Measurements from ENCODE around the gene WFDC9.
"Not testable (repeated sequence)": the region's sequence is repeated elsewhere in the genome, so short reads cannot be mapped to it uniquely, and the experiment has no call there.

Gene WFDC9

DNA sequence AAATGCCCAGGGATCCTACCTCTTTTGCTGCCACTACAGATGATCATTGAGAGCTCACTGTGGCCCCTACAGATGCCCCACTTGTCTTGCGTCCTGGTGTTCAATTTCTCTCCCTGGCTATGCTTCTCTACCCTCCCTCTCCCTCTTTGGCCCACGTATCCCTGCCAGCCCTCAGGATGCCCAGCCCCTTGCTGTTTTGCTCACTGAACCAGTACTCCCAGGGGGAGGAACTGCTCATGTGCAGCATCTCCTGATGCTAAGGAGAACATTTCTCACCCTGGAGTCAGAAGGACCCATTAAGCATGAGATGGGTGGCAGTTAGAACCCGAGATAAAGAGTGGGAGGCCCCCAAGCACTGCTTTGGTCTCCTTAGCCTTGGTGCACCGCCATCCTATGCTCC lies at the start of gene WFDC9:
Gene WFDC9, minus strand, starts transcription at position 101 of the 400 bp plus-strand sequence. CDS start 21,103 bp downstream, outside the sequence.
- no peak for DNase-seq (ENCODE audit: low read depth)

DNA sequence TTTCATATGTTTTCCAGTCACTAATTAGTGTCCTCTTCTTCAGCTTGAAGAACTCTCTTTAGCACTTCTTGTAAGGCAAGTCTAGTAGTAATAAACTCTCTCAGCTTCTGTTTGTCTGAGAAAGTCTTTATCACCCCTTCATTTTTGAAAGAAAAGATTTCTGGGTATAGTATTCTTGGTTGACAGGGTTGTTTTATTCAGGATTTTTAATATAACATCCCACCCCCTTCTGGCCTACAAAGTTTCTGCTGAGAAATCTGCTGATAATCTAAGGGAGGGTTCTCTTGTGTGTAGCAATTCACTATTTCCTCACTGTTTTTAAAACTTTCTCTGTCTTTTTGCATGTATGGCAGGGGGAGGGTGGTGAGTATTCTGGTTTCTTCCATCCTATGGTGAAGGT lies 48.6 kb upstream of the WFDC9 start:
- no peak for DNase-seq (ENCODE audit: low read depth)

GRCh38 chr20:45672765-45673164 lies 41.7 kb upstream of the WFDC9 start:
- no peak for DNase-seq (ENCODE audit: low read depth)

DNA sequence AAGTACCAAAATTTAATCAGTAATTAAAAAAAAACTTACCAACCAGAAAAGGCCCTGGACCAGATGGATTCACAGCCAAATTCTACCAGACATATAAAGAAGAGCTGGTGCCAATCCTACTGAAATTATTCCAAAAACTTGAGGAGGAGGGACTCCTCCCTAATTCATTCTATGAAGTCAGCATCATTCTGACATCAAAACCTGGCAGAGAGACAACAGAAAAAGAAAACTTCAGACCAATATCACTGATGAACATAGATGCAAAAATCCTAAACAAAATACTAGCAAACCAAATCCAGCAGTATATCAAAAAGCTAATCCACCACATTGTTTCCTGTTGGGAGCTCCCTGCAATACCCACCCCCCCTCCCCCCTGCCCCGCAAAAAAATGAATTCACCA lies 39.1 kb upstream of the WFDC9 start, which contains the start of gene WFDC11:
Gene WFDC11, minus strand, starts transcription at position 101 of the 400 bp plus-strand sequence. CDS start 19,639 bp downstream, outside the sequence.
- DNase-seq (ENCODE audit: low read depth): no peak

DNA sequence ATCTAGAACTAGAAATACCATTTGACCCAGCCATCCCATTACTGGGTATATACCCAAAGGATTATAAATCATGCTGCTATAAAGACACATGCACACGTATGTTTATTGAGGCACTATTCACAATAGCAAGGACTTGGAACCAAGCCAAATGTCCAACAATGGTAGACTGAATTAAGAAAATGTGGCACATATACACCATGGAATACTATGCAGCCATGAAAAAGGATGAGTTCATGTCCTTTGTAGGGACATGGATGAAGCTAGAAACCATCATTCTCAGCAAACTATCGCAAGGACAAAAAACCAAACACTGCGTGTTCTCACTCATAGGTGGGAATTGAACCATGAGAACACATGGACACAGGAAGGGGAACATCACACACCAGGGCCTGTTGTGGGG lies 26.0 kb upstream of the WFDC9 start:
- DNase-seq (ENCODE audit: low read depth): not testable (repeated sequence)

- not testable (repeated sequence) for DNase-seq (ENCODE audit: low read depth)
Measured at GRCh38 chr20:45651726-45652125, 20.6 kb upstream of the WFDC9 start.

- no peak for DNase-seq (ENCODE audit: low read depth)
Measured at GRCh38 chr20:45649312-45649863, 18.3 kb upstream of the WFDC9 start.

- DNase-seq (ENCODE audit: low read depth): no peak
Measured at GRCh38 chr20:45647441-45648050, 16.5 kb upstream of the WFDC9 start.

GRCh38 chr20:45646875-45647274 lies 15.8 kb upstream of the WFDC9 start:
- DNase-seq (ENCODE audit: low read depth): no peak

GRCh38 chr20:45645869-45646268 lies 14.8 kb upstream of the WFDC9 start:
- not testable (repeated sequence) for DNase-seq (ENCODE audit: low read depth)

DNA sequence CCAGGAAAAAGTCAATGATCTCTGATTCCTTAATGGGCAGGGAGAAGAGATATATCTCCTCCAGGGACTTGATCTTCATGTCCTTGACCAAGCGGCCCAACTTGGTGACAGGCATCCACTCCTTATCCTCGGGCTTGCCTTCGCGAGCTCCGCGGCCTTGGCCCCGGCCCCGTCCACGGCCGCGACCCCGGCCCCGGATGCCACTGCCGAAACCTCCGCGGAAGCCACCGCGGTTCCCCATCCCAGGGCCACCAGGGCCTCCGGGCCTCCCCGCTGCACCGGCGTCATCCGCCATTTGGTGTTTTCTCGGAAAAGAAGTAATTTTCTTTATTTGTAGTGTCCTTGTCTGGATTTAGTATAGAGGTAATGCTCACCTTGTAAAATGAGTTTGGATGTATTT lies 10.0 kb upstream of the WFDC9 start:
- DNase-seq (ENCODE audit: low read depth): not testable (repeated sequence)

DNA sequence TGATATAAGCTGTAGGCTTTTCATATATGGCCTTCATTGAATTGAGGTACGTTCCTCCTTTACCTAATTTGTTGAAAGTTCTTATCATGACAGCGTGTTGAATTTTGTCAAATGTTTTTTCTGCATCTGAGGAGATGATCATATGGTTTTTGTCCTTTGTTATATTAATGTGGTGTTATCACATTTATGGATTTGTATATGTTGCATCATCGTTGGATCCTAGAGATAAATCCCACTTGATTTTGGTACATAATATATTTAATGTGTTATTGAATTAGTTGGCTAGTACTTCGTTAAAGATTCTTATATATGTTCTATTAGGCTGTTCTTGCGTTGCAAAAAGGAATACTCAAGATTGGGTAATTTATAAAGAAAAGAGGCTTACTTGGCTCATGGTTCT lies 8.6 kb upstream of the WFDC9 start:
- DNase-seq (ENCODE audit: low read depth): no peak

DNA sequence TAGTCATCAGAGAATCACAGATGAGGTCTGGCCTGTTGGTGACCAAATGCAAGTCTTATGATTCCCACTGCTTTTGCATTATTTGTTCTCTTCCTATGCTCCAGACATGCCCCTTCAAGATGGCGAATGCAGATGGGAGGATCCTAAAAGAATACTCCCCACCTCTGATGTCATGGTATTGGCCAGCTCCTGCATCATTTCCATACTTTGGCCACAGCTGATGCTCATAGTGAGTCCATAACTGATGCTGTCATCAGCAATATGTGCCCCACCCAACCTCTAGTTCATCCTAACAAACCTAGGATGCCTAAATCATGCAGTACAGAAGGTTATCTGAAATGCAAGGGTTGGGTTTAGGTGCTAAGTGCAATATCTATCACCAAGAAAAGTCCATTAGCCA lies 5.4 kb upstream of the WFDC9 start:
- DNase-seq (ENCODE audit: low read depth): no peak

GRCh38 chr20:45630371-45630770 lies 713 bp downstream of the WFDC9 start:
- DNase-seq (ENCODE audit: low read depth): no peak

DNA sequence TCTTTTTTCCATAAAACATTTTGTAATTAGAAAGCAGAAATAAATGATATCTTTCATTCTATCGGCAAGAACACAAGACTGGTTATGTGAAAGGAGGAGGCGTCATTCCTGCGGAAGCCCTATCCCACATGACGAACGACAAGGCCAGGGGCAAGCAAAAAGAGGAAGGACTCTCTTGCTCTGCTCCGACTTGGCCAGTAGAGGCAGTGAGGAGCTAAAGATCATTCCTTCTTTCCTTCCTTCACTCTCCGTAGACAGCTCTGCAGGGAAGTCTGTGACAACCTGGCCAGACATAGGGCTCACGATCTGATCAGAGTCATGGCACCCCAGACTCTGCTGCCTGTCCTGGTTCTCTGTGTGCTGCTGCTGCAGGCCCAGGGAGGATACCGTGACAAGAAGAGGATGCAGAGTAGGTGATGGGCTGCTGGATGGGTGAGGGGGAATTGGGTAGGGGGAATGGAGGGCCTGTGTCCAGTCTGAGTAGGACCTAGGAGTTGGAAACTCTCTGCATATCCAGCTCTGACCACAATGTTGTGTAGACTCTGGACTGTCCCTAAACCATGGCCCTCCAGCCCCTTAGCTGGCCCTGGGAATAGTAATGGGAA lies 1.5 kb downstream of the WFDC9 start, which contains the start of gene WFDC10A:
Gene WFDC10A, plus strand, starts transcription at position 244 of the 605 bp plus-strand sequence. Its CDS starts 75 bp downstream, at position 319.
- DNase-seq (ENCODE audit: low read depth): peak; percentile 22

DNA sequence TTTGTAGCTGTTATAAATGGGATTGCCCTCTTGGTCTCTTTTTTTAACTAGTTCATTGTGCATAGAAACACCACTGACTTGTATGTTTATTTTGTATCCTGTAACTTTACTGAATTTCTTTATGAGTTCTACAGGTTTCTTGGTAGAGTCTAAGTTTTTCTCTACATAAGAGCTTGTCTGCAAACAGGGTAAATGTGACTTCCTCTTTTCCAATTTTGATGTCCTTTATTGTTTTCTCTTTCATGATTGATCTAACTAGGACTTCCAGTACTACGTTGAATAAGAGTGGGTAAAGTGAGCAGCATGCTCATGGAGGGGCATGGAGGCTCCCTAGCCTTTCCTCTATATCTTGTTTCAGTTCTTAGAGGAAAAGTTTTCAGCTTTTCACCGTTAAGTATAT lies 4.5 kb downstream of the WFDC9 start:
- no peak for DNase-seq (ENCODE audit: low read depth)

DNA sequence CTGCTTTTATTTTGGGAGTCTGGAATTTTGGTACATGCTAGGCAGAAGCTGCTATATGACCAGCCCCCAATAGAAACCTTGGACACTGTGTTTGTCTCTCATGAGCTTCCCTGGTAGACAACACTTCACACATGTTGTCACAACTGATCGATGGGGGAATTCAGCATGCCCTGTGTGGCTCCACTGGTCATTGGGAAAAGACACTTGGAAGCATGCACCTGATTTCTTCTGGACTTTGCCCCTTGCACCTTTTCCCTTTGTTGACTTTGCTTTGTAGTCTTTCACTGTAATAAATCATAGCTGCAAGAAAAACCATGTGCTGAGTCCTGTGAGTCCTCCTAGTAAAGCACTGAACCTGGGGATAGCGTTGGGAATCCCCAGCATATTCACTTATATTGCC lies 9.5 kb downstream of the WFDC9 start:
- no peak for DNase-seq (ENCODE audit: low read depth)

- no peak for DNase-seq (ENCODE audit: low read depth)
Measured at GRCh38 chr20:45617591-45617990, 13.5 kb downstream of the WFDC9 start.

DNA sequence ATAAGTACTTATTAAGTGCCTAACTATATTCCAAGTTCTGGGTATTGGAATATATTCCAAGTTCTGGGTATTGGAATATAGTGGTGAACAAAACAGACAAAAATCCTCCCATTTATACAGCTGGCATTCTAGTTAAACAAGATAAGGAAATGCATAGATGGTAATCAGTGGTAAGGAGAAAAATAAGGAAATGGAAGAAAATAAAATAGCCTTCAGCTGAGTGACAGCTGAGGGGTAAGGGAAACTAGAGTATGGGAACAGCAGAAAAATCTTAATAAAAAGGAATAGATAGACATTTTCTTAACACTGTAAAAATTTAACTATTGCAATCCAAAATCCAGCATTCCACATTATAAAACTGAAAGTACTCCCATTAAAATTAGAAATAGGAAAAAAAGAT lies 18.8 kb downstream of the WFDC9 start:
- DNase-seq (ENCODE audit: low read depth): no peak

- peak; percentile 52 for DNase-seq (ENCODE audit: low read depth)
Measured at GRCh38 chr20:45611054-45611453, 20.0 kb downstream of the WFDC9 start.

DNA sequence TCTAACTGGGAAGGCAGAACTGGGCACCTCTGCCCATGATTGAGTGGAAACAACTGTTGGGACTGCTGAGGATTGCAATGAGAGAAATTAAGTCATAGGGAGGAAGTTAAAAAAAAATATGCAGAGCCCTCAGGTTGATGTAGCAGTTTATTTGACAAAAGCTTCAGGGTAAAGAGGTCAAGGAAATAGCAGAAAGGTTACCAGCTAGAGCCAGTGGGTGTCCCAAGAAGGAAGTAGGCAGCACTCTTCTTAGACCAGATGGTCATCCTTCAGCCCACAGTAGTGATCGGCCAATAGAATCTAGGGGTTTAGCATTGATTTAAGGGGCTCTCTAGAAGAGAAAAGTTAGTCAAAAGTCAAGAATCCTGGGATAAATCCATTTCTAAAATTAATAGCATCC lies 23.3 kb downstream of the WFDC9 start:
- no peak for DNase-seq (ENCODE audit: low read depth)

- DNase-seq (ENCODE audit: low read depth): no peak
Measured at GRCh38 chr20:45595235-45595634, 35.8 kb downstream of the WFDC9 start.

GRCh38 chr20:45593498-45593897 lies 37.6 kb downstream of the WFDC9 start:
- DNase-seq (ENCODE audit: low read depth): no peak

All from fibroblast of gingiva (primary cell).